Muscle of leg (tissue), 11 donors: Measurements from ENCODE around the gene ZNF287. TPM values are rescaled to one million over a fixed set of nuclear protein-coding genes. Genes with fewer than 3 reads are reported as not detected.

Experiments
- DNase-seq: peaks from one replicate; pipeline ENCODE4 v3.0.0; 2013
- H3K27ac ChIP-seq: one replicate; pipeline ENCODE4 v1.5.1; 2013; ENCODE audit warnings: mild to moderate bottlenecking, low read length, control low read depth
- H3K27me3 ChIP-seq: one replicate; pipeline ENCODE4 v1.6.1; 2013; ENCODE audit warnings: low read length; ENCODE audit not compliant: control insufficient read depth, insufficient read depth
- H3K36me3 ChIP-seq: one replicate; pipeline ENCODE4 v1.6.1; 2013; ENCODE audit warnings: low read length; ENCODE audit not compliant: control insufficient read depth, insufficient read depth
- H3K4me1 ChIP-seq: one replicate; pipeline ENCODE4 v1.6.1; 2013; ENCODE audit warnings: low read length; ENCODE audit not compliant: control insufficient read depth, insufficient read depth
- H3K4me3 ChIP-seq: one replicate; pipeline ENCODE4 v1.5.1; 2013; ENCODE audit warnings: low read length, control low read depth
- H3K9me3 ChIP-seq: replicated peaks from 2 replicates; pipeline ENCODE4 v1.6.1; 2013; ENCODE audit warnings: low read depth, low read length; ENCODE audit not compliant: control insufficient read depth
- WGBS: methylation state at CpG from one replicate; pipeline ENCODE4 v1.1.5; 2013; ENCODE audit warnings: missing lambda C conversion rate; ENCODE audit not compliant: insufficient coverage; 5-methylcytosine and 5-hydroxymethylcytosine counted together
- polyA plus RNA-seq, 8 donors: library from polyadenylated mRNA; unstranded; fragments of 120-200 nt; gene quantifications; one replicate each; pipeline versions ENCODE4 v1.2.1 to v1.2.3, GENCODE V29; 2013; ENCODE audit warnings: inconsistent platforms in 1 of 8, low replicate concordance in 1 of 8; ENCODE audit not compliant: insufficient read length in 8 of 8, insufficient read depth in 1 of 8
- total RNA-seq: library from RNA; stranded (reverse); fragments of 120-200 nt; gene quantifications from one replicate; pipeline ENCODE4 v1.2.4, GENCODE V29; 2013

Gene ZNF287
- total and polyA plus RNA-seq, 9 donors: 3.8 to 6.9 (median 5.5) TPM

DNA sequence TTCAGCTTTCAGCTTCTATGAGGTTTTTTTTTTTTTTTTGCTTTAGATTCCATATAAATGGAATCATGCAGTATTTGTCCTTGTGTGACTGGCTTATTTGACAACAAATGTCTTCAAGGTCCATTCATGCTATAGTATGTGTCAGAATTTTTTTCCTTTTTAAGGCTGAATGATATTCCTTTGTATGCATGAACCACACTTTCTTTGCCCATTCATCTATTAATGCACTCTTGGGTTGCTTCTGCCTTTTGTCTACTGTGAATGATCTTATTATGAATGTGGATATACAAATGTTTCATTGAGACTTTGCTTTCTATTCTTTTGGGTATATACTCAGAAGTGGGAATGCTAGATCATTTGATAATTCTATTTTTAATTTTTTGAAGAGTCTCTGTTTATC is 50.0 kb downstream of the ZNF287 start:
- Histone ChIP-seq H3K4me1 (peaks cover 19% of the 10 kb centered on the region), H3K36me3 (no peaks in the 10 kb centered on the region), H3K9me3 (no peaks in the 10 kb centered on the region), H3K27me3 (no peaks in the 10 kb centered on the region), H3K27ac (no peak overlapping the region), H3K4me3 (no peak overlapping the region)
- no peak for DNase-seq

DNA sequence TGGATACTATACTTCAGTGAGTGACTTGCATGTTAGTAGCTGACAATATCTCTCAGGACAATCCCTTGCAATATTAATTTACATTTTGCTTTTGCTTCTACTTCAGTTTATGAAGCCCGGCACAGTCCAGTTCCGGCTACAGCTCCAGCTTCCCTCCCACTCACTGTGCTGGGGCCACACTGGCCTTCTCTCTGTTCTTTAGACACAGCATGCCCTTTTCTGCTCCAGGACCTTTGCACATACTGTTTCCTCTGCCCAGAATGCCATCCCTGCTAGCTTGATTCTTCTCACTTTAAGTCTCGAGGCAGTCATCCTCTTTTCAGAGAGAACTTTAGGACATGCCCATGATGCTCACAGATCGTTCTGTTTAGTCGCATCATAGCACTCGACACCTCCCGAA is 51.5 kb downstream of the ZNF287 start:
- H3K36me3 ChIP-seq: no peaks in the 10 kb centered on the region
- H3K4me1 ChIP-seq: peaks cover 23% of the 10 kb centered on the region
- no peaks in the 10 kb centered on the region for H3K27me3 ChIP-seq
- no peak overlapping the region for H3K4me3 ChIP-seq
- WGBS: 95% methylated on average over 5 of the region's 7 CpGs
- H3K27ac ChIP-seq: no peak overlapping the region
- H3K9me3 ChIP-seq: no peaks in the 10 kb centered on the region
- no peak for DNase-seq

DNA sequence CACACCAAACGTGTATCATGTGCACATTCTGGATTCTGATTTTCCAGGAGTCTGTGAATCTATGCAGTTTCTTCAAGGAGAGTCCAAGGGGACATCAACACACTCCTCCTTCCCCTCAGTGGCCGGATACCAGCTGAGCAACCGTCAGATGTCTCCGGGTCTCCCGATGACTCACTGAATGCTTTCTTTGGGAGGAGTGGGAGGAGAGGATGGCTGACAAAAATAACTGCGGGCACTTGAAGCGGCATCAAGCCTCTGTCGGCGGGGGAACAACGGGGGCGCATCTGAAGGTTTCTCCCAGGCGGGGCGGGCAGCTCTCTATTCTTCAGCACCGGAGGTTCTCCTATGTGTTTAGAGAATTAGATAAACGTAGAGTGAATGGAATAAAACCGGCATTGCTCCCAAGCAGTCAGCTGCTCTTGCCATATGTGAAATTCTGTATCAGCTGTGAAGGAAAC is 52.4 kb downstream of the ZNF287 start:
- Histone ChIP-seq H3K9me3 (no peaks in the 10 kb centered on the region), H3K27me3 (no peaks in the 10 kb centered on the region), H3K36me3 (no peaks in the 10 kb centered on the region), H3K4me3 (no peak overlapping the region), H3K4me1 (peaks cover 30% of the 10 kb centered on the region), H3K27ac (peak overlapping the region; percentile 45)
- 25% methylated on average over 5 of the region's 16 CpGs for WGBS
- peak; percentile 86 for DNase-seq

DNA sequence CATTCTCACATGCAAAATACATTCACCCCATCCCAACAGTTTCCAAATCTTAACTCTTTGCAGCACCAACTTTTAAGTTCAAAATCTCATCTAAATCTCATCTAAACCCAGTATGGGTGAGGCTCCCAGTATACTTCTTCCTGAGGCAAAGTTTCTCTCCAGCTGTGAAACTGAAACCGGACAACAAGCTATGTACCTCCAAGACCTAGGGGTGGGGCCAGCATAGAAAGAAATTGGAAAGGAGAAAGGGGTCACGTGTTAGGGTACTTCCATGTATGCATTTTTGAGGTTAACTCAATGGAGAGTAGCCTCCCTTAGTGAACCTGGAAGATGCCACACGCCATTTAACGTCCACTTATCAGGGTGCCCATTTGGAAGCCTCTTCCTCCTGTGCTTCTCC is 53.1 kb downstream of the ZNF287 start:
- Histone ChIP-seq H3K9me3 (no peaks in the 10 kb centered on the region), H3K4me1 (peaks cover 33% of the 10 kb centered on the region), H3K36me3 (no peaks in the 10 kb centered on the region), H3K27ac (peak overlapping the region; percentile 45), H3K27me3 (no peaks in the 10 kb centered on the region), H3K4me3 (no peak overlapping the region)
- WGBS: 100% methylated on average over 2 of the region's 4 CpGs
- no peak for DNase-seq

DNA sequence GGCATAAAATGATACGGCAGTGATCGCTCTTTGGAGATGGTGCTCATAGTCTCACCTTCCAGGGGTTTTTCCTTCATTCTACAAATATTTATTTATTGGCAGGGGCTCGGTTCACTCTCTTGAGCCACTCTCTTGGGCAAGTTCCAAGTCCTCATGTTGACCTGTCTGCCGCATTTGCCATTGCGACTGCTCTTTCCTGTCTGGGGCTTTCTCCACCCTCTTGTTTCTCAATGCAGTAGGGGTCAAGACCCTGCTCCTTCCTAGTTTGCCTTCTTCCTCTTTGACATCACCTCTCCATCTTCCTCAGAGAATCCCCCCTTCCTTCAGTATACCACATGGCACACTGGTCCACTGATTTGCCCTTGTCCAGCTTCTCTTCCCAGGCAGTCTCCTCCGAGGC is 55.1 kb downstream of the ZNF287 start:
- H3K4me1 ChIP-seq: peaks cover 33% of the 10 kb centered on the region
- 63% methylated on average over 4 of the region's 6 CpGs for WGBS
- no peaks in the 10 kb centered on the region for H3K36me3 ChIP-seq
- no peak overlapping the region for H3K4me3 ChIP-seq
- no peak overlapping the region for H3K27ac ChIP-seq
- no peaks in the 10 kb centered on the region for H3K9me3 ChIP-seq
- H3K27me3 ChIP-seq: no peaks in the 10 kb centered on the region
- DNase-seq: no peak

DNA sequence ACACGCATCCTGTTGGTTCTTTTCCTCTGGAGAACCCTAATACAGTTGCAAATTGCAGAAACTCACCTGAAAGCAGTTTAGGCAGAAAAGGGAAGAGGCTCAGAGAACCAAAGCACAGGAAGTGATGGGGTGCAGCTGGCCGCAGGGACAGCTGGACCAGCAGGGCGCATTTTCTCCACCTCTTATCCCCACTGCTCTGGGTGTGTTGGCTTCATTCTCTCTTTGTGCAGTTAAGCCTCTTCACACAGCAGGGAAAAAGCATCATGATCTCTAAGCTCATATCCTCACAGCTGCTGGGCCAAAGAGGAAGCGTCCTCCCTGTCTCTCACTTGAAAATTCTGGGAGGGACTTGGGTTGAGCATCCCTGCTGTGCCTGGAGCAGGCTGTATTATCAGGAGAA is 57.0 kb downstream of the ZNF287 start:
- Histone ChIP-seq H3K9me3 (no peaks in the 10 kb centered on the region), H3K4me3 (no peak overlapping the region), H3K4me1 (peaks cover 37% of the 10 kb centered on the region), H3K36me3 (no peaks in the 10 kb centered on the region), H3K27me3 (no peaks in the 10 kb centered on the region), H3K27ac (peak overlapping the region; percentile 62)
- DNase-seq: peak; percentile 94
- WGBS: no CpG with 5 or more reads among the region's 4 CpGs

DNA sequence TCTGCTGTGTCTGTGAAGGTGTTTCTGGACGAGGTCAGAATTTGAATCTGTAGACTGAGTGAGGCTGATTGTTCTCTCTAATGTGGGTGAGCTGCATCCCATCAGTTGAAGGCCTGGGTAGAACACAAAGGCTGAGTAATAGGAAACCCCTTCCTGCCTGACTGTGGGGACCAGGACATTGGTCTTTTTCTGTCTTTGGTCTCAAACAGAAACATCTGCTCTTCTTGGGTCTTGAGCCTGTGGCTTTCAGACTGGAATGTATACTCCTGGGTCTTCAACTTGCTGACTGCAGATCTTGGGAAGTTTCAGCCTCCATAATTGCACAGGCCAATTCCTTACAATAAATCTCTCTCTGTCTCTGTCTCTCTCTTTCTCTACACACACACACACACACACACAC is 57.4 kb downstream of the ZNF287 start:
- no peaks in the 10 kb centered on the region for H3K9me3 ChIP-seq
- H3K27ac ChIP-seq: peak overlapping the region; percentile 62
- no peaks in the 10 kb centered on the region for H3K27me3 ChIP-seq
- no peaks in the 10 kb centered on the region for H3K36me3 ChIP-seq
- 86% methylated on average over 1 of the region's 1 CpG for WGBS
- peak; percentile 74 for DNase-seq
- no peak overlapping the region for H3K4me3 ChIP-seq
- peaks cover 33% of the 10 kb centered on the region for H3K4me1 ChIP-seq

DNA sequence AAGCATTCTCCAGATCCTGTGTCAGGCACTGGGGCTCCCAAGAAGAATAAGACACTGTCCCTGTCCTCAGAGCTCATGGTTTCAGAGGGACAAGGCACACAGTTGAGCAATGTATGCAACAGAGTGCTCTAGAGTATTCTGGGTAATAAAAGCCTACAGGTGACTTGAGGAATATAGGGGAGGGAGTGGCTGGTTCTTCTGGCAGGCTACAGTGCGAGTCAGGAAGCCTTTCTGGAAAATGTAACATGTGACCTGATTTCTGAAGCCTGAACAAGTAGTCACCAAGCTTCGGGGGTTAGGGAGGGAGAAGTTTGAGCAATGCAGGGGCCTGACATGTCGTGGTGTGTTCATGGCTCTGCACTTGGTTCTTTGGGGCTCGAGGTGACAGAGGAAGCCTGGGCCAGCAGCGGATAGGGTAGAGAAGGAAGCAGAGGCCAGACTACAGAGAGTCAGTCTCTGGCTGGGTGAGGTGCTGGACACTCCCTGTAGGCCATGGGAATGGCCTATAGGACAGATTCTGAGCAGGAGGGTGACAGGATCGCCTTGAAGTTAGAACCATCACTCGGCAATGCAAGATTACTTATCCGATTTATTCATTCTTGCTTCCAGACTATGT is 61.0 kb downstream of the ZNF287 start:
- WGBS: 80% methylated on average over 7 of the region's 8 CpGs
- no peaks in the 10 kb centered on the region for H3K9me3 ChIP-seq
- no peak overlapping the region for H3K4me3 ChIP-seq

DNA sequence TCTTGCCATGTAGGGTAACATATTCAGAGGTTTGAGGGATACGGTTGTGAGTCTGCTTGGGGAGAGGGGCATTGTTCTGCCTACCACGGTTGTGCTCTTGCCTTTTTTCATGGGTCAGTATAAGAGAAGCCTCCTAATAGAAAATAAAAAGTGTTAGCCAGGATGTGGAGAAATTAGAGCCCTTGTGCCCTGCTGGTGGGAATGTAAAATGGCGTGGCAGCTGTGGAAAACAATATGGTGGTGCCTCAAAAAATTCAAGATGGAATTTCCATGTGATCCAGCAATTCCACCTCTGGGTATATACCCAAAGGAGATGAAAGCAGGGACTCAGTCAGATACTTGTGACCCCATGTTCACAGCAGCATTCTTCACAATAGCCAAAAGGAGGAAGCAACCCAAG is 62.8 kb downstream of the ZNF287 start:
- H3K27ac ChIP-seq: no peak overlapping the region
- 100% methylated on average over 2 of the region's 3 CpGs for WGBS

More for the DNA sequence above, 61.0 kb downstream of the ZNF287 start:
- Histone ChIP-seq H3K4me1 (peaks cover 21% of the 10 kb centered on the region), H3K27ac (no peak overlapping the region), H3K27me3 (no peaks in the 10 kb centered on the region), H3K36me3 (no peaks in the 10 kb centered on the region)
- no peak for DNase-seq

DNA sequence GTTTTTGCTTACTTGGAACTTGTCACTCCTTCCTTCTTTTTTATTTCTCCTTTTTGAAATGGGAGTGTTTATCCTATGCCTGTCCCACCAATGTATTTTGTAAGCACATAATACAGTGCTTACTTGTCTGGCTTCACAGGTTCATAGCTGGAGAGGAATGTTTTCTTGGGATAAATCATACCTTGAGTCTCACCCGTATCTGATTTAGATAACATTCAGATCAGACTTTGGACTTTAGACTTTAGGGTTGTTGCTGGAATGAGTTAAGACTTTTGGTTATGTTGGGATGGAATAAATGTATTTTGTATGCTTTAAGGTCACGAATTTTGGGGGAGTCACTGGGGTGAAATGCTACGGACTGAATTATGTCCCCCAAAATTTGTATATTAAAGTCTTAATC is 64.0 kb downstream of the ZNF287 start:
- Histone ChIP-seq H3K36me3 (no peaks in the 10 kb centered on the region), H3K4me3 (no peak overlapping the region), H3K9me3 (no peaks in the 10 kb centered on the region), H3K4me1 (peaks cover 8% of the 10 kb centered on the region), H3K27me3 (no peaks in the 10 kb centered on the region), H3K27ac (no peak overlapping the region)
- 67% methylated on average over 2 of the region's 3 CpGs for WGBS
- no peak for DNase-seq

More for the DNA sequence above, 62.8 kb downstream of the ZNF287 start:
- DNase-seq: no peak
- no peaks in the 10 kb centered on the region for H3K9me3 ChIP-seq
- no peak overlapping the region for H3K4me3 ChIP-seq
- no peaks in the 10 kb centered on the region for H3K36me3 ChIP-seq
- peaks cover 9% of the 10 kb centered on the region for H3K4me1 ChIP-seq
- H3K27me3 ChIP-seq: no peaks in the 10 kb centered on the region
